GM12878 (cell line): ENCODE results near the gene MMP10. TPM values are rescaled to one million over a fixed set of nuclear protein-coding genes. Genes with fewer than 3 reads are reported as not detected.

Experiments used
- ATAC-seq: fragments of 200-7000 bp; cut with Tn5 transposase; 3 replicates; pipeline ENCODE4 v1.9.1; 2020; ENCODE audit warnings: mild to moderate bottlenecking, moderate library complexity
- BruUV-seq: library from RNA; stranded (reverse); fragments of 400-500 nt; replicated peaks from 2 replicates; lab custom pipeline; 2021; lab: Mats Ljungman, UMichigan
- CTCF ChIA-PET: fragments of 300-600 bp; sonication (Branson Sonifier 250); formaldehyde crosslinking; extraction: SDS; loops from one replicate; lab custom pipeline; 2021; ENCODE audit warnings: inconsistent platforms; lab: Yijun Ruan, JAX
- POLR2A ChIA-PET: fragments of 350-600 bp; formaldehyde crosslinking; extraction: SDS; loops from one replicate; lab custom pipeline; 2021; ENCODE audit warnings: inconsistent platforms; lab: Charles Lee
- RAD21 ChIA-PET: fragments of 300-600 bp; sonication (Branson Sonifier 250); formaldehyde crosslinking; loops from one replicate; lab custom pipeline; 2023; ENCODE audit warnings: antibody characterized with exemption; ENCODE audit not compliant: unreplicated experiment; lab: Charles Lee
- SMC1A ChIA-PET: fragments of 300-600 bp; sonication (Branson Sonifier 250); formaldehyde crosslinking; loops from one replicate; lab custom pipeline; 2023; ENCODE audit not compliant: unreplicated experiment, uncharacterized antibody; lab: Charles Lee
- DNase-seq: peaks from one replicate; pipeline ENCODE4 v3.0.0-alpha.2; 2011; ENCODE audit warnings: low read depth, low spot score
- FAIRE-seq: peaks from 3 replicates; lab custom pipeline; 2011; peaks lifted over from hg19 to GRCh38; lab: Jason Lieb, UNC
- H2AFZ ChIP-seq: 2 replicates; pipeline ENCODE4 v1.6.0; 2011; ENCODE audit warnings: low read depth, low read length, control low read depth; ENCODE audit not compliant: control insufficient read depth
- H3K27ac ChIP-seq: 2 replicates; pipeline ENCODE4 v1.5.1; 2011; ENCODE audit warnings: control low read depth; ENCODE audit not compliant: control insufficient read depth, insufficient read depth
- H3K27me3 ChIP-seq, 2 experiments: replicated peaks in 1 of 2; 2 replicates each; pipeline versions ENCODE4 v1.6.0 to v1.6.1; 2011; ENCODE audit warnings: low read length in 1 of 2; ENCODE audit not compliant: control insufficient read depth in 2 of 2, insufficient read depth in 2 of 2
- H3K36me3 ChIP-seq, 2 experiments: 2 replicates each; pipeline ENCODE4 v1.5.1; 2011; ENCODE audit warnings: low read length in 1 of 2; ENCODE audit not compliant: control insufficient read depth in 2 of 2, insufficient read depth in 2 of 2
- H3K4me1 ChIP-seq: 2 replicates; pipeline ENCODE4 v1.6.1; 2011; ENCODE audit warnings: mild to moderate bottlenecking, low read length, moderate library complexity, mixed read lengths; ENCODE audit not compliant: control insufficient read depth, insufficient read depth
- H3K4me2 ChIP-seq: 2 replicates; pipeline ENCODE4 v1.6.0; 2011; ENCODE audit warnings: control low read depth; ENCODE audit not compliant: control insufficient read depth, insufficient read depth
- H3K4me3 ChIP-seq: fragments of 200-600 bp; sonication (generic); 2 replicates; pipeline ENCODE4 v1.5.1; 2016
- H3K79me2 ChIP-seq: 2 replicates; pipeline ENCODE4 v1.6.0; 2011; ENCODE audit warnings: low read length; ENCODE audit not compliant: control insufficient read depth, insufficient read depth
- H3K9ac ChIP-seq: 2 replicates; pipeline ENCODE4 v1.8.0; 2011; ENCODE audit warnings: low read length, control low read depth, mixed read lengths; ENCODE audit not compliant: control insufficient read depth, insufficient read depth
- H3K9me3 ChIP-seq: replicated peaks from 3 replicates; pipeline ENCODE4 v1.5.1; 2011; ENCODE audit warnings: mild to moderate bottlenecking, low read length; ENCODE audit not compliant: control insufficient read depth, insufficient read depth
- H4K20me1 ChIP-seq: 2 replicates; pipeline ENCODE4 v1.6.0; 2011; ENCODE audit not compliant: control insufficient read depth, insufficient read depth
- CHD2 ChIP-seq: IDR thresholded peaks from 2 replicates; pipeline ENCODE4 v1.6.1; 2011; ENCODE audit warnings: low read depth, low read length, improper control_type of control experiment, borderline replicate concordance
- NFYA ChIP-seq: IDR thresholded peaks from 2 replicates; pipeline ENCODE4 v1.6.1; 2011; ENCODE audit warnings: low read depth, mild to moderate bottlenecking, low read length, improper control_type of control experiment, borderline replicate concordance
- WGBS: methylation state at CpG from one replicate; pipeline ENCODE4 v1.1.6; 2016; ENCODE audit warnings: low lambda C conversion rate; ENCODE audit not compliant: insufficient replicate concordance, insufficient coverage; ENCODE audit errors: missing lambda C conversion rate; 5-methylcytosine and 5-hydroxymethylcytosine counted together
- in situ Hi-C: fragments of 300-500 bp; cut with MboI; formaldehyde crosslinking; loops from 9 replicates; pipeline ENCODE4 v1.14.3; 2018; ENCODE audit warnings: mixed read lengths
- intact Hi-C: fragments of 100-400 bp; cut with micrococcal nuclease; formaldehyde crosslinking; loops from one replicate; pipeline ENCODE4 v1.14.2; 2022; ENCODE audit not compliant: unreplicated experiment
- polyA plus RNA-seq, 11 experiments: library from polyadenylated mRNA; depleted of rRNA in 4 of 11; unstranded in 6 of 11; stranded (reverse) in 5 of 11; fragments of >200 nt; fragmentation: Nextera tagmentation in 4 of 11; fragmentation: Illumina TruSeq in 1 of 11; extraction: Ambion mirVana in 4 of 11; extraction: Trizol in 1 of 11; gene quantifications; 1 replicate in 1 of 11; 2 replicates in 10 of 11; pipeline versions ENCODE4 v1.2.1 to v1.2.3, GENCODE V29; 2011 to 2016; ENCODE audit warnings: inconsistent platforms in 2 of 11, missing spikeins in 2 of 11, low read depth in 1 of 11
- total RNA-seq, 4 experiments: library from RNA; depleted of rRNA in 3 of 4; stranded (reverse); fragments of >200 nt in 3 of 4; fragmentation: Illumina TruSeq in 1 of 4; extraction: Trizol in 1 of 4; gene quantifications; 2 replicates each; pipeline versions ENCODE4 v1.2.1 to v1.2.3, GENCODE V29; 2013 to 2021
- TF ChIP-seq, protein P1 (sequence below): fragments of 450-650 bp; IDR thresholded peaks from 2 replicates; pipeline ENCODE4 v1.6.1; 2016; ENCODE audit warnings: mild to moderate bottlenecking
- TF ChIP-seq, protein P2 (sequence below): fragments of 450-650 bp; IDR thresholded peaks from 2 replicates; pipeline ENCODE4 v1.6.1; 2017; ENCODE audit warnings: low read depth, mild to moderate bottlenecking, moderate library complexity
- TF ChIP-seq, protein P3 (sequence below): IDR thresholded peaks from 2 replicates; pipeline ENCODE4 v1.6.1; 2012; ENCODE audit warnings: low read length, inconsistent platforms

The MMP10 gene
- total and polyA plus RNA-seq, 10 of the 15 experiments (the other 5 are each of a cell fraction or from before 2014, with no cell fraction given) = not detected

DNA sequence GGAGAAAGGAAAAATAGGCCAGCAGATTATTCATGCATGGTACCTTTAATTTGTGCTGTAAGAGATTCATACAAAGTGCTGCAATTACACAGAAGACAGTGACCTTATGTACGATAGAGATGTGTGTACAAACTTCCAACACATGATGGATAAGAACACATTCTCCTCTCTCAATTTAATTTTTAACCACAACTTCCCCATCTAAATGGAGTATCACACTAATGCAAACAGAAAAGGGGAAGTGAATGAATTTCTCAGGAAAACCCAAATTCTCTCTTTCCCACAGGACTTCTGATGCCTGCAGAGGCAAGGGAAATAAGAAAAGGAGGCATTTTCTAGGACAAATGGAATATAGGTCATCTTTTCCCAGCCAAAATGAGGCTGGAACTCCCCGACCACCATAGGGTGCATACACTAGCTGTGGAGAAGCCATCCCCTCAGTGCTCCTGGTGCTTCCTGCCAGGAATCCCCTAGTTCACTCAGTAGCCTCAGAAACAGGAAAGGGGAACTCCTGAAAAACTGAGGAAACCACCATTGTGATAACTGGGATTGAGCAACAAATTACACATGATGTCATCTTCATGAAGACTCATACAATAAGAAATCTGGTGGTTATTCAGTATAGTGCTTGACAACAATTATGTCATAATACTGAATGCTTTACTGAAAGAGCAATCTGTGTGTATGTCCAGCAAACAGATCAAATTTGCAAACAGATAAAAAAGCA, 22.4 kb downstream of the MMP10 start (continued):
- TF ChIP-seq, protein P1, sequence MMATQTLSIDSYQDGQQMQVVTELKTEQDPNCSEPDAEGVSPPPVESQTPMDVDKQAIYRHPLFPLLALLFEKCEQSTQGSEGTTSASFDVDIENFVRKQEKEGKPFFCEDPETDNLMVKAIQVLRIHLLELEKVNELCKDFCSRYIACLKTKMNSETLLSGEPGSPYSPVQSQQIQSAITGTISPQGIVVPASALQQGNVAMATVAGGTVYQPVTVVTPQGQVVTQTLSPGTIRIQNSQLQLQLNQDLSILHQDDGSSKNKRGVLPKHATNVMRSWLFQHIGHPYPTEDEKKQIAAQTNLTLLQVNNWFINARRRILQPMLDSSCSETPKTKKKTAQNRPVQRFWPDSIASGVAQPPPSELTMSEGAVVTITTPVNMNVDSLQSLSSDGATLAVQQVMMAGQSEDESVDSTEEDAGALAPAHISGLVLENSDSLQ = no peak
- TF ChIP-seq, protein P2, sequence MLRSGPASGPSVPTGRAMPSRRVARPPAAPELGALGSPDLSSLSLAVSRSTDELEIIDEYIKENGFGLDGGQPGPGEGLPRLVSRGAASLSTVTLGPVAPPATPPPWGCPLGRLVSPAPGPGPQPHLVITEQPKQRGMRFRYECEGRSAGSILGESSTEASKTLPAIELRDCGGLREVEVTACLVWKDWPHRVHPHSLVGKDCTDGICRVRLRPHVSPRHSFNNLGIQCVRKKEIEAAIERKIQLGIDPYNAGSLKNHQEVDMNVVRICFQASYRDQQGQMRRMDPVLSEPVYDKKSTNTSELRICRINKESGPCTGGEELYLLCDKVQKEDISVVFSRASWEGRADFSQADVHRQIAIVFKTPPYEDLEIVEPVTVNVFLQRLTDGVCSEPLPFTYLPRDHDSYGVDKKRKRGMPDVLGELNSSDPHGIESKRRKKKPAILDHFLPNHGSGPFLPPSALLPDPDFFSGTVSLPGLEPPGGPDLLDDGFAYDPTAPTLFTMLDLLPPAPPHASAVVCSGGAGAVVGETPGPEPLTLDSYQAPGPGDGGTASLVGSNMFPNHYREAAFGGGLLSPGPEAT = no peak
- TF ChIP-seq NFYA = no peak

DNA sequence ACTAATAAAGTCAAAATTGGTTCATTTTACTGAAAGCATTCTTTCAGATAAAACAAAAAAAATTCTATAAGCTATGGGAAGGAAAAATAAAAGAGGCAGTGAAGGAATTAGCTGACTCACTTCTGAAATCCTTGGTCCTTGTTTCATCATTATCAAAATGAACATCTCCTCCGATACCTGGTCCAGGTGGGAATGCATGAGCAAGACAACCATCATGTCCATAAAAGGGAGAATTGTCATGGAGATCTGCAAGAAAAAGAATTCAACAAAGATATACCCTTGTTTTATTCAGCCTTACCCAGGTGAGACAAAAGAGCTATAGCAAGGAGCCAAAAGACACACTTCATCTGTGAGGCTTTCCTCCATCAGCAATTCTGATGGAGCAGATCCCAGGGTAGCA, 27.2 kb downstream of the MMP10 start:
- Histone ChIP-seq H3K9me3 (no peaks in the 10 kb centered on the region), H3K4me1 (no peaks in the 10 kb centered on the region), H3K36me3 (no peaks in the 10 kb centered on the region), H3K4me2 (no peak overlapping the region), H3K27ac (no peak overlapping the region), H3K27me3 (no peaks in the 10 kb centered on the region; a peak in 1 of 4 replicates), H4K20me1 (no peaks in the 10 kb centered on the region), H3K4me3 (no peak overlapping the region), H3K9ac (no peak overlapping the region), H3K79me2 (no peaks in the 10 kb centered on the region), H2AFZ (no peak overlapping the region)
- ATAC-seq (no peak), FAIRE-seq (no peak), DNase-seq (no peak)
- WGBS = 88% methylated on average over 1 of the region's 1 CpG
- ChIA-PET SMC1A (interaction anchor here (0.8 kb wide), 1 partner anchor 9 kb away, joined by 3 read pairs; no protein-coding TSS in a partner anchor), RAD21 (no interaction called here), POLR2A (no interaction called here), CTCF (interaction anchor here (1.2 kb wide), 1 partner anchor 16 kb away, joined by 3 read pairs; no protein-coding TSS in a partner anchor)
- TF ChIP-seq CHD2 = no peak
- TF ChIP-seq, protein P3, sequence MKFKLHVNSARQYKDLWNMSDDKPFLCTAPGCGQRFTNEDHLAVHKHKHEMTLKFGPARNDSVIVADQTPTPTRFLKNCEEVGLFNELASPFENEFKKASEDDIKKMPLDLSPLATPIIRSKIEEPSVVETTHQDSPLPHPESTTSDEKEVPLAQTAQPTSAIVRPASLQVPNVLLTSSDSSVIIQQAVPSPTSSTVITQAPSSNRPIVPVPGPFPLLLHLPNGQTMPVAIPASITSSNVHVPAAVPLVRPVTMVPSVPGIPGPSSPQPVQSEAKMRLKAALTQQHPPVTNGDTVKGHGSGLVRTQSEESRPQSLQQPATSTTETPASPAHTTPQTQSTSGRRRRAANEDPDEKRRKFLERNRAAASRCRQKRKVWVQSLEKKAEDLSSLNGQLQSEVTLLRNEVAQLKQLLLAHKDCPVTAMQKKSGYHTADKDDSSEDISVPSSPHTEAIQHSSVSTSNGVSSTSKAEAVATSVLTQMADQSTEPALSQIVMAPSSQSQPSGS = no peak
- intact Hi-C loops (no loop called here), in situ Hi-C loops (no loop called here)
- no TSS peak for BruUV-seq
